Gastrocnemius medialis (tissue), 4 donors: Measurements from ENCODE around the gene HSPG2.

ENCODE experiments used
- POLR2A ChIP-seq, 2 donors: fragments of 450-650 bp; IDR thresholded peaks; one replicate each; pipeline ENCODE4 v1.6.1; 2017; ENCODE audit warnings: antibody characterized with exemption in 2 of 2, mild to moderate bottlenecking in 2 of 2, moderate library complexity in 2 of 2
- TF ChIP-seq, protein P1 (sequence below), 5 experiments: fragments of 450-650 bp in 3 of 5; fragments of 200-600 bp in 2 of 5; sonication (generic) in 2 of 5; IDR thresholded peaks in 4 of 5; conservative IDR thresholded peaks in 1 of 5; 1 replicate in 4 of 5; 2 replicates in 1 of 5; pipeline ENCODE4 v1.5.1; 2016 to 2019; ENCODE audit warnings: antibody characterized with exemption in 5 of 5, mild to moderate bottlenecking in 3 of 5, moderate library complexity in 3 of 5

DNA sequence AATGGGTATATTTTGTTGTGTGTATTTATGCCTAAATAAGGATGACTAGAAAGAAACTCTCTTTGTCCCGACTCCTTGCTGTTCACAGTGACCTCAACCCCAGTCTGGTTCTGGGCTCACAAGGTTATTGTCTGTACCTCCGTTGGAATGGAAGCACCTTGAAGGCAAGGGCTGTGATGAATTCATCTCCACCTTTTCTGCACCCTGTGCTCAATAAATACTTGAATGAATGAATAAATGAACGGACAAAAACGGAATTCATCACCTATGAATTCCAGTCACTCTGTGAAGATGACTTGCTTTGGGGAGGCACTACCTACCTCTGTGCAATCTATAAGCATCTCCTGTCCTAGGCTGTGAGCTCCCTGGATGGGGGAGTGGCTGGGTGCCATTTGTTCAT is 39.3 kb downstream of the HSPG2 start:
- TF ChIP-seq POLR2A (IDR thresholded peaks at IDR 0.05), result no peak
- TF ChIP-seq, protein P1, sequence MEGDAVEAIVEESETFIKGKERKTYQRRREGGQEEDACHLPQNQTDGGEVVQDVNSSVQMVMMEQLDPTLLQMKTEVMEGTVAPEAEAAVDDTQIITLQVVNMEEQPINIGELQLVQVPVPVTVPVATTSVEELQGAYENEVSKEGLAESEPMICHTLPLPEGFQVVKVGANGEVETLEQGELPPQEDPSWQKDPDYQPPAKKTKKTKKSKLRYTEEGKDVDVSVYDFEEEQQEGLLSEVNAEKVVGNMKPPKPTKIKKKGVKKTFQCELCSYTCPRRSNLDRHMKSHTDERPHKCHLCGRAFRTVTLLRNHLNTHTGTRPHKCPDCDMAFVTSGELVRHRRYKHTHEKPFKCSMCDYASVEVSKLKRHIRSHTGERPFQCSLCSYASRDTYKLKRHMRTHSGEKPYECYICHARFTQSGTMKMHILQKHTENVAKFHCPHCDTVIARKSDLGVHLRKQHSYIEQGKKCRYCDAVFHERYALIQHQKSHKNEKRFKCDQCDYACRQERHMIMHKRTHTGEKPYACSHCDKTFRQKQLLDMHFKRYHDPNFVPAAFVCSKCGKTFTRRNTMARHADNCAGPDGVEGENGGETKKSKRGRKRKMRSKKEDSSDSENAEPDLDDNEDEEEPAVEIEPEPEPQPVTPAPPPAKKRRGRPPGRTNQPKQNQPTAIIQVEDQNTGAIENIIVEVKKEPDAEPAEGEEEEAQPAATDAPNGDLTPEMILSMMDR (IDR thresholded peaks at IDR 0.05 in 4 of 5, conservative IDR thresholded peaks at IDR 0.05 in 1 of 5), result no peak
